ENCODE measurements around the gene KLRF1.

DNA sequence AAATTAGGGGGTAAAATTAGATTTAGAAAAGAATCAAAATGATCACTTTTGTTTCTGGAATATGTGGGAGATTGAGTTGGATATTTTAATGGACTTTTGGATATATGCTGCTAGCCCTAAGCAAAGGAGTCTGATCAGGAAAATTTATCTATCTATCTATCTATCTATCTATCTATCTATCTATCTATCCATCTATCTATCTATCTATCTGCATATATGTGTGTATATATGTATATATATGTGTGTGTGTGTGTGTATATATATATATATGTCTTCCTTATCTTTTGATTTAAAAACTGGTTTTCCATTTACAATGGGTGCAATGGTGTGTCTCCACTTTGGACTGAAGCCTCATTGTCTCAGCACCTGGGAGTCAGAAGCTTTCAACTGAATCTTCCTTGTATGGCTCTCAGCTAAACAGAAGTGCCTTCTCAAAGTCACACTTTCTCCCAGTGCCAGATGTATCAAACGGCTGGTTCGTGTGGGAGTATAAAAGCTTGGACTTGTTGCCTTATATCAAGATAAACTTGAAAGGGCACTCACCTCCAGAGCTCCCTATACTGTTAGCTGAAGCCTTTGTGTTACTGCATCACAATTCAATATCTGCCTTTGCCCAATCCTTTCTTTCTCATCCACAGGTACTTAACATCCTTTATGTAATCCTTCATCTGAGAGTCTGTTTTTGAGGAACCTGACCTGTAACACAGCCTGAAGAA, 34.9 kb upstream of the KLRF1 start:
- TF ChIP-seq POLR2AphosphoS5 (IDR thresholded peaks at IDR 0.05; ENCODE audit: borderline replicate concordance, low read depth, low read length) (no peak), EZH2 (IDR thresholded peaks at IDR 0.05) (no peak)
